Adipose tissue (tissue), 3 donors: ENCODE measurements around the gene POLA2. TPM values are rescaled to one million over a fixed set of nuclear protein-coding genes. Genes with fewer than 3 reads are reported as not detected.
A peak's percentile ranks its signal among the peaks of the same experiment; 100 is the strongest.

ENCODE experiments used
- H3K27ac ChIP-seq: one replicate; pipeline ENCODE4 v1.5.1; 2013; ENCODE audit warnings: low read depth, low read length
- WGBS, 3 donors: extraction: QIAGEN DNeasy Blood & Tissue Kit; methylation state at CpG; one replicate each; pipeline ENCODE4 v1.1.7; 2013; 5-methylcytosine and 5-hydroxymethylcytosine counted together
- polyA plus RNA-seq, 3 donors: library from polyadenylated mRNA; stranded (reverse); fragments of 200-250 nt; gene quantifications; one replicate each; pipeline ENCODE4 v1.2.3, GENCODE V29; 2013
- donor health status: healthy with polysubstance abuse.
- donor health status: Bipolar disorder and iron deficiency.
- donor health status: healthy.

The POLA2 gene, protein sequence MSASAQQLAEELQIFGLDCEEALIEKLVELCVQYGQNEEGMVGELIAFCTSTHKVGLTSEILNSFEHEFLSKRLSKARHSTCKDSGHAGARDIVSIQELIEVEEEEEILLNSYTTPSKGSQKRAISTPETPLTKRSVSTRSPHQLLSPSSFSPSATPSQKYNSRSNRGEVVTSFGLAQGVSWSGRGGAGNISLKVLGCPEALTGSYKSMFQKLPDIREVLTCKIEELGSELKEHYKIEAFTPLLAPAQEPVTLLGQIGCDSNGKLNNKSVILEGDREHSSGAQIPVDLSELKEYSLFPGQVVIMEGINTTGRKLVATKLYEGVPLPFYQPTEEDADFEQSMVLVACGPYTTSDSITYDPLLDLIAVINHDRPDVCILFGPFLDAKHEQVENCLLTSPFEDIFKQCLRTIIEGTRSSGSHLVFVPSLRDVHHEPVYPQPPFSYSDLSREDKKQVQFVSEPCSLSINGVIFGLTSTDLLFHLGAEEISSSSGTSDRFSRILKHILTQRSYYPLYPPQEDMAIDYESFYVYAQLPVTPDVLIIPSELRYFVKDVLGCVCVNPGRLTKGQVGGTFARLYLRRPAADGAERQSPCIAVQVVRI
- polyA plus RNA-seq: 1 to 10 TPM; 2.3 to 5.4 (median 3.0) TPM

DNA sequence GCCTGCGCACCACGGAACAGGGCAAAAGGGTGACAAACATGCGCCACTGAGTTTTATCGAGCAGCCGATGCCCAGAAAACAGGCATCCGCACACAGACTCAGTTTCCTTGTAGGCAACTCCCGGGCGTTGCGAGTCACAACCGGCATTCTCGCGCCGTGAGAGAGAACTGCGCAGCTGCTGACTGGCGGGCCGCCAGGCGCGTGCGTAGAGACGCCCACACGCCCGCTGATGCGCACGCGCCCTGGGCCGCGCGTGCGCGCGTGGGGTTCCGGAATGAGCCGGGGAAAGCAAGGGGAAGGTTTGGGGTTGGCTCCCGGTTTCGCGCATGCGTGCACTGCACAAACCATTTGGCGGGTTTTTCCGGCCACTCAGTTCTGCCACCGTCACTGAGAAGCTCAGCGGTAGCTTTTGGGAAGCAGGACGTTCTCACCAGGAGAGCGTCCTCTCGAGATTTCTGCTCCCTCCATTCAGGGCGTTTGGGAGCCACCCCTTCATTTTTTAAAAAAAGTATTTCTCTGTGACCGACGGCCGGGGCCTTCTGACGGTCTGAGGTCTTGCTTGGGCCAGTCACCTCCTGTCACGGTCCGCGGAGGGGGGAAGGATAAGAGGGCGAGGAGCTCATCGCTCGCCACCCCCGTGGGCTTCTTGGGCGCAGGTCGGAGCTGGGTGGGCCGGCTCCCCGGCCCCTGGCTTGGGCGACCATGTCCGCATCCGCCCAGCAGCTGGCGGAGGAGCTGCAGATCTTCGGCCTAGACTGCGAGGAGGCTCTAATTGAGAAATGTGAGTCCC lies at the start of gene POLA2:
TSS of gene POLA2 (plus strand) at position 372 of the 790 bp plus-strand sequence. CDS start at position 703, 331 bp downstream.
- H3K27ac ChIP-seq: peak within 1 kb of the TSS; percentile 62
- 0 to 1% (median 0%) methylated on average over 66 of the region's 66 CpGs for WGBS, 3 donors

DNA sequence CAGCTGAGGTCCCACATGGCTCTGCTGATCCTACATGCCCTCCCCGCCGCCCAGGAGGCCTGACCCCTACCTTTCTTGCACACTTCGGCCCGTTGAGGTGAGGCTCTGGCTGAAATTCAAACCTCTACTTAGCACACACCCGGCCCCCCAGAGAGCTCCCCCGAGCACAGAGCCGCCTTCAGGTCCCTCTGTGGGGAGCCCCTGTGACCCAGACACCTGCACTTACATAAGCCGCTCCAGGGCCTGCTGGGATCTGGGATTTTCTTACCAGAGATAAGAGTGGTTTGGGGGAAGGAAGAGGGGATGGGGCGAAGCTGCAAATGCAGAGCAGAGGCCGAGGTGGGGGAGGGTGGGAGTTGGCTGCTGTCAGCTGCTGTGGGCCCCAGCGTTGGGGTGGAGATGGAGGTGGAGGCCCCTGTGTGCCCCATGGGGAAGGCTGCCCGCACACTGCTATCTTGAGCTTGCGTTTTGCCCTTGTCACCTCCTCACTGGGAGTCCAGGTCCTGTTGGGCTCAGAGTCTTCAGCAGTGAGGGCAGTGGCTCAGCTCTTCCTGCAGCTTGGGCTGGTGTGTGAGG lies 49.4 kb upstream of the POLA2 start:
- WGBS, 3 donors: 48 to 77% (median 65%) methylated on average over 13 of the region's 13 CpGs

DNA sequence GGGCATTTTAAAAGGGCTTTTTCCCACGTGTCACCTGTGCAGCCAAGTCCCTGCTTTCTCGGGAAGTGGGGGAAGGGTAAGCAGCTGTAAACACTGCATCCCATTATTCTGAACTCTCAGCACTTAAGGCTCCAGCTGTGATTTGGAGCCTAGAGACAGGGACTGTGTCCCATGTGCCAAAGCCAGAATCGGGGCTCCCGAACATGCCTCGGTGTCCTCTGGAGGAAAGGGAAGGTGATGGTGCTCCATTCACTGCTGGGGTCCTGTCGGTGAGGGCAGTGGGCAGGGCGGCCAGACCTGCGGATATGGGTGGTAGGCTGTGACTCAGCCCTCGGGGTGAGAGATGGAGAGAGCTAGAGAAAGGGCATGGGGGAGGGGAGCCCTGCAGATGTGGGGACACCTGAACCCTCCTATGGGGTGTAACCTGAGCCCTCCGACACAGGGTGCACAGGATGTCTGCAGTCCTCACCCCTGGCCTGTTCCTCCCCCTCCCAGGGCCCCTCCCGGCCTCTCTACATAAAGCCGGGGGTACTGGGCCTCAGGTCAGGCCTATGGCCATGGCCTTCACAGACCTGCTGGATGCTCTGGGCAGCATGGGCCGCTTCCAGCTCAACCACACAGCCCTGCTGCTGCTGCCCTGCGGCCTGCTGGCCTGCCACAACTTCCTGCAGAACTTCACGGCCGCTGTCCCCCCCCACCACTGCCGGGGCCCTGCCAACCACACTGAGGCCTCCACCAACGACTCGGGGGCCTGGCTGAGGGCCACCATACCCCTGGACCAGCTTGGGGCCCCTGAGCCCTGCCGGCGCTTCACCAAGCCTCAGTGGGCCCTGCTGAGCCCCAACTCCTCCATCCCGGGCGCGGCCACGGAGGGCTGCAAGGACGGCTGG lies 48.2 kb upstream of the POLA2 start:
- WGBS, 3 donors: 31 to 63% (median 45%) methylated on average over 23 to 26 of the region's 26 CpGs
- no peak overlapping the region for H3K27ac ChIP-seq

More for the DNA sequence above, 49.4 kb upstream of the POLA2 start:
- no peak overlapping the region for H3K27ac ChIP-seq

DNA sequence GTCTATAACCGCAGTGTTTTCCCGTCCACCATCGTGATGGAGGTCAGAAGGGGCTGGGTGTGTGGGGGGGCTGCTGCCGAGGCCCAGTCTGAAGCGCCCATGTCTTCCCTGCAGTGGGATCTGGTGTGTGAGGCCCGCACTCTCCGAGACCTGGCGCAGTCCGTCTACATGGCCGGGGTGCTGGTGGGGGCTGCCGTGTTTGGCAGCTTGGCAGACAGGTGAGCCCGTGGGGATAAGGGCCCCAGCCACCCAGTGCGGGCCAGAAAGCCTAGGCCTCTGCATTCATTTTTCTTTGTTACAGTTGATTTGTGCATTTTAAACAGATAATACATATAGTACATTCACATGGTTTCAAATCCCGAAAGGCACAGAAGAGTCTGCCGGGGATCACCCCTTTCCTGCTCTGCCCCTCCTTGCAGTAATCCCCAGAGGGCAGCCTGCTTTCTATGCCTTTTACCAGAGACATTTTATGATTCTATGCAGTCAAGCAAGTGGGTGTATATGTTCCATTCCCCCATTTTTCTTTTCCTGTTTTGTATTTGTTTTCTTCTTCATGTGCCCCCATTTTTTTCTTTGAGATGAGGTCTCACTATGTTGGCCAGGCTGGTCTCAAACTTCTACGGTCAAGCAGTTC lies 47.4 kb upstream of the POLA2 start:
- no peak overlapping the region for H3K27ac ChIP-seq
- 57 to 85% (median 70%) methylated on average over 16 of the region's 16 CpGs for WGBS, 3 donors

DNA sequence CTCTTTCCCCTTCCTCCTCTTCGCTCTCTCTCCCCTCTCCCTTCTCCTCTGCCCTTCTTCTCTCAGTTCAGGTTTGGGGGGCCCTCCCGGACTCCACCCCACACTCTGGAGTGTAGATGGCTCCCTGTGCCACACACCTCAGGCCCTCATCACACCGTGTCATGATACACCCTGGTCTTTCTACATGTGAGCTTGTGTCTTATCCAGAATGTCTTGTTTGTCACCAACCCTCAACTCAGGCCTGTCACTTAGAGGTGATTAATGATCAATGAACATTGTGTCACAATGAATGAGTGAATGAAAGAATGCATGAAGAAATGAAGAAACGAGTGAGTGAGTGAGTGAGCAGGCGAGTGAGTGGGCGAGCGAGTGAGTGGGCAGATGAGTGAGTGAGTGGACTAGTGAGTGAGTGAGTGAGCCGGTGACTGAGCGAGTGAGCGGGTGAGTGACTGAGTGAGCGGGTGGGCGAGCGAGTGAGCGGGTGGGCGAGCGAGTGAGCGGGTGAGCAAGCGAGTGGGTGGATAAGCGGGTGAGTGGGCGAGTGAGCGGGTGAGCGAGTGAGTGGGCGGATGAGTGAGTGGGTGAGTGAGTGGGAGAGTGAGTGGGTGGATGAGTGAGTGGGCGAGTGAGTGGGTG lies 46.2 kb upstream of the POLA2 start:
- H3K27ac ChIP-seq: no peak overlapping the region
- WGBS, 3 donors: 88 to 93% (median 89%) methylated on average over 24 of the region's 24 CpGs

DNA sequence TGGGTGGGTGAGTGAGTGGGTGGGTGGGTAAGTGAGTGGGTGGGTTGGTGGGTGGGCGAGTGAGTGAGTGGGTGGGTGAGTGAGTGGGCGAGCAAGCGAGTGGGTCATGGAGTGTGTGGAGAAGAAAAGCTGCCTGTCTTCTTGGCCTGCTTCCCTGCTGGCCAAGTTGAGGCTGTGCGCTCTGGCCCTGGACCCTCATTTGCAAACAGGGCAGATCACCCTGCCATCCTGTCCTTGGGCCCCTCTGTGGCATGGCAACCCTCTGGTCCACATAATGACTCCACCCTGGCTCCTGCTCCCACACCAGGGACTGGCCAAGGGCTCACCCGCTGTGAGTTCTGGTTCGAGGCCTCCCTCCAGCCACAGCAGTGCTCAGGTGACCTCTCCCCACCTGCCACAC lies 44.9 kb upstream of the POLA2 start:
- H3K27ac ChIP-seq: no peak overlapping the region
- WGBS, 3 donors: 75 to 92% (median 91%) methylated on average over 2 to 6 of the region's 6 CpGs

DNA sequence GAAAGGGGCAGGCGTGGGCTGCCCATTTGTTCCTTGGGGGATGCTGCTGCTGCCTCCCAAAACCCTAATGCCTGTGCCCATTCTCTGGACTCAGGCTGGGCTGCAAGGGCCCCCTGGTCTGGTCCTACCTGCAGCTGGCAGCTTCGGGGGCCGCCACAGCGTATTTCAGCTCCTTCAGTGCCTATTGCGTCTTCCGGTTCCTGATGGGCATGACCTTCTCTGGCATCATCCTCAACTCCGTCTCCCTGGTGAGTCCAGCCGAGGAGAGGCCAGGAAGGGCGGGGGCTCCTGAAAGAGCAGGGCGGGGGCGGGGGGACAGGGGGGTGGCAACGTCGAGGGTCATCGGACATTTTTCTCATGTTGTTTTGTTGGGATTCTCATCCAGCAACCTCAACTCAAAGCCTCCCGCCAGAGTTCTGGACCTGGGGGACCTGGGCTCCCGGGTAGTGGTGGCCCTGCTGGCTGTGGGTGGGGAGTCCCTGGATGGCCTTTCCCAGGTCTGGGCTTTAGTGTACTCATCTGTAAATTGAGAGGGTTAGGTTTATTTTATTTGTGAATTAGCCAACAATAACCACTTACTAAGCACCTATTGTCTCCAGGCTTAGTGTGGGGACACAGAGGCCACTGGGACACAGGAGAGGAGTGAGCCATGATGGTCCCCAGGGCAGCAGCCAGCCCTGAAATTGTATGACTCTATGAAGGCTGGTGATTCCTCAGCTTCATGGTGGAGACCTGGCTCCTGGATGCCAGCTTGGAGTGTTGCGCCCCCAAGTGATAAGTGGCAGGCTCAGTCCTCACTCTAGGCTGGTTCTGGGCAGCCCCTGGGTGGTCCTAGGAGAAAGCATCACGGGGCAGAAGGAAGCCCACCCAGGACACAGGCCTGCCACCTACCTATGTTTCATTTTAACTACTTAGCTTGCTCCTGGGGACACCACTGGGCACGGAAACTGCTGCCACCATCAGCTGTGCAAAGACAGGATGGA lies 44.0 kb upstream of the POLA2 start:
- 79 to 88% (median 79%) methylated on average over 19 of the region's 19 CpGs for WGBS, 3 donors
- H3K27ac ChIP-seq: no peak overlapping the region

DNA sequence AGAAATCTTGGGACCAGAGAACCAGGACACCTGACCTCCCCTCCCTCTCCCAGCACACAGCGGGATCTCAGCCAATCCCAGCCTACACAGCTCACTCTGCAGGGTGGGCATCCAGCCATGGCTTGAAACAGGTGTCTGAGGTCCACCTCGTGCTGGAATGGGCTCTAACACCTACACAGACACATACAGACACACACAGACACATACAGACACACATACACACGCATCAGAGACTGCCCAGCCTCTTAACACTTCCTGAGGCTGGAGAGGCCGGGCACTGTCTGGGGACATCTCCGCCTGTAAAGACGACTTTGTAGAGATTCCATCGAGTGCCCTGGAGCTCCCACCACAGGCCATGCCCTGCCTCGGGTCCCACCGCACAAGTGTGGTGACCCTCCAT lies 43.3 kb upstream of the POLA2 start:
- H3K27ac ChIP-seq: no peak overlapping the region
- WGBS, 3 donors: 88 to 92% (median 90%) methylated on average over 9 of the region's 9 CpGs

DNA sequence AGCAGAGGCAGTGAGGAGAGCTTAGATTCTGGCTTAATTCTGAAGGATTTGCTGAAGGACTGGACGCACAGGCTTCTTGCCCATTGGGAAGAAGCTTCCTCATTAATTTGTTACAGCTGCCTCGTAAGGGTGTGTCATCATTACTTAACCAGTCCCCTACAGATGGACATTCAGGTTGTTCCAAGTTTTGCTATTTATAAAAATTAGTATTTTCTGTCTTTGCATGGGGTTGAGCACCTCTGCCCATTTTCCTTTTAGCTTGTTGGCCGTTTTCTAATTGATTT lies 41.9 kb upstream of the POLA2 start:
- WGBS, 3 donors: 45 to 77% (median 53%) methylated on average over 3 of the region's 3 CpGs
- H3K27ac ChIP-seq: no peak overlapping the region

DNA sequence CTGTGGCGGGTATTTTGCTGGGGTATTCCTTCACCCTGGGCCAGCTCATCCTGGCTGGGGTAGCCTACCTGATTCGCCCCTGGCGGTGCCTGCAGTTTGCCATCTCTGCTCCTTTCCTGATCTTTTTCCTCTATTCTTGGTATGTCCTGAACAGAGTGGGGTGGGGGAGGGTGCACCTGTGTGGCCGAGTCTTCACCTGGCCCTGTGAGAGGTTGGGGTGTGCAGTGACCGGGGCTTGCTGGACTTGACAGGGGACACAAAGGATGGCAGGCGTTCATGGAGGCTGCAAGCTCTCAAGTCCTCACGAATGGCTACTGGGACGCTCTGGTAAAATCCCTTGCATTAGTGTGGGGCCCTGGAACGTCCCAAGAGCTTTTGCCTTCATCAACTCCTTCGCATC lies 40.7 kb upstream of the POLA2 start:
- WGBS, 3 donors: 87 to 95% (median 93%) methylated on average over 10 of the region's 10 CpGs
- H3K27ac ChIP-seq: no peak overlapping the region

DNA sequence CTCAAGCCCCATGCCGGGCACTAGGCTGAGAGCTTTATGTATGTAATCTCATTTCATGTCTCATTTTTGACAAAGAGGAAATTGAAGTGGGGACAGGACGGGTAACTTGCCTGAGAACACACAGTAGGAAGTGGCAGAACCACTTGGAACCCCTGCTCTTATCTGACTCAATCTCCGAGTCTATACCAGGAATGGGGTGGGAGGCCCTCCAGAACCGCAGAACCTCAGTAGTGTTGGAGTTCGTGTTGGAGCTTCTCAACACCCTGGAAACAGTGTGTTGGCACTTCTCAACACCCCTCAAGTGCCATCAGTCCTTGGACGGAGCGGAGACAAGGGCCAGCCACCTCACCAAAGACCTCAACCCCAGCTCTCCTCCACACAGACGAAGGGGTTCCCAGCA lies 38.8 kb upstream of the POLA2 start:
- 64 to 84% (median 76%) methylated on average over 8 of the region's 8 CpGs for WGBS, 3 donors
- no peak overlapping the region for H3K27ac ChIP-seq

DNA sequence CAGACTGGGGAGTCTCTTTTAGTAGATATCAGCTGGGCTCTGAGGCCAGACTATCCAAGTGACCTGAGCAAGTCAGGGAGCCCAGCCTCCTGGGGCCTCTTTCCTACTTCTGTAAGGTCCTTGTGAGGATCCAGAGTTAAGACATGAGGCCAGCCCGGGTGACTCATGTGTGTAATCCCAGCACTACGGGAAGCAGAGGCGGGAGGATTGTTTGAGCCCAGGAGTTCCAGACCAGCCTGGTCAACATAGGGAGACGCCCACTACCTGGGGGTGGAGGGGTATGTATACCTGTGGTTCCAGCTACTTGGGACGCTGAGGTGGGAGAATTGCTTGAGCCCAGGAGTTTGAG lies 36.9 kb upstream of the POLA2 start:
- no peak overlapping the region for H3K27ac ChIP-seq
- WGBS, 3 donors: 41 to 65% (median 46%) methylated on average over 5 of the region's 5 CpGs

DNA sequence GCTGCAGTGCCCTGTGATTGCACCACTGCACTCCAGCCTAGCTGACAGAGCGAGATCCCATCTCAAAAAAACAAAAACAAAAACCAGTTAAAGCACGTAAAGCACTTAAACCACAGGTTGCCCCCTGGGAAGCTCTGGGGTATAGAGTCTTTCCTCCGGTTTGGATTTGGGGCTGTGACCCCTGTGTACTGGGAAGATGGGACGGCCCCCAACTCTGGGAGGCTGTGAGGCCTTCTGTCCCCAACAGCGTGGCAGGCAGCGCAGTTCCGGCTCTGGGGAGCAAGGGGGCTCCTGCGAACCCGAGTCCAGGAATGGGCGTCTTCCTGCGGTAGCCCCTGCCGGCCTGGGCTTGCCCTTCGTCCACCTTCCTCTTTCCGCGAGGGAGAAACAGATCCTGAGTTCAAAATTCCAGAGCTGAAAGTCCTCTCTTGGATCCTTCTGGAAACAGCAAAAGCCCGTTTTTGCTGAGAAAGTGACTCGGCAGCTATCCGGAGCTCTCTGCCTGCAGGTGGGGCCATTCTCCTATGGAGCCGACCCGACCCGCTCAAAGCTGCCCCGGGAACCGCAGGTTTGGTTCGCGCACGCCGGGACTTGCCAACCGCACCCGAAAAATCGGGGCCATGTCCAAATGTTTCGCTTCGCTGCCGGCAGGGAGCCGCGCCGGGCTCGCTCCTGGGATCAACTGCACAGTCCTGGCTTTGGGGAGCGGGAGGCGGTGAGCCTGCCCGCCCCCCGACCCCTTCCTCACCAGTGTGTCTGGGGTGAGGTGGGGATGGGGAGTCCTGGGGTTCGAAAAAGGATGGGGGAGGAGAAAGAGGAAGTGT lies 36.3 kb upstream of the POLA2 start:
- 5 to 14% (median 6%) methylated on average over 42 of the region's 42 CpGs for WGBS, 3 donors
- H3K27ac ChIP-seq: no peak overlapping the region

DNA sequence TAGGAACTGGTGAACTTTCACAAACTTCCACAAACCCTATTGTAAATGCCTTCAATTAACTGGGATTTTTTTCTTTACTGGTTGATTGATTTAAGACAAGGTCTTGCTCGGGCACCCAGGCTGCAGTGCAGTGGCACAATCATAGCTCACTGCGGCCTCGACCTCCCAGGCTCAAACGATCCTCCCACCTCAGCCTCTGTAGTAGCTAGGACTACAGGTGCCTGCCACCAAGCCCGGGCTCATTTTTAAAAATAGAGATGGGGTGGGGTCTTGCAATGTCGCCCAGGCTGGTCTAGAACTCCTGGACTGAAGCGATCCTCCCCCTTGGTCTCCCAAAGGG lies 35.7 kb upstream of the POLA2 start:
- H3K27ac ChIP-seq: no peak overlapping the region
- 41 to 50% (median 45%) methylated on average over 7 of the region's 7 CpGs for WGBS, 3 donors

DNA sequence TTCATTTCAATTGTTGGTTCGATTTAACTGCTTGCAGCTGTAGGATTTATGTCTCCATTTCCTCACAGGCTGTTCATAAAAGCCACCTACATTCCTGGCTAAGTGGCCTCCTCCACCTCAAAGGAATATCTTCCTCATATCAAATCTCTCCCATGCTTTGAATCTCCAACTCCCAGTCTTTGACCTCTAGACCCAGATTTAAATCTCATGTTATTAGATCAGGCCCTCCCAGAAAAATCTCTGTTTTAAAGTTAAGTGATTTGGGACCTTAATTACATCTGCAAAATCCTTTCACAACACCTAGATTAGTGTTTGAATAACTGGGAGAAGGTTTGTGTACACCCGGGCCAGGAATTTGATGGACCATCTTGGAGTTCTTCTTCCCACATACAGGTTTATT lies 33.9 kb upstream of the POLA2 start:
- WGBS, 3 donors: 67 to 84% (median 80%) methylated on average over 2 of the region's 2 CpGs
- H3K27ac ChIP-seq: no peak overlapping the region
